IMR-90 (cell line): ENCODE measurements around the gene CYB5RL. TPM values are rescaled to one million over a fixed set of nuclear protein-coding genes. Genes with fewer than 3 reads are reported as not detected.

ENCODE experiments used
- ATAC-seq: fragments of 200-7000 bp; cut with Tn5 transposase; 2 replicates; pipeline ENCODE4 v1.9.1; 2020; ENCODE audit warnings: low read depth, mild to moderate bottlenecking, moderate library complexity
- BruUV-seq: library from RNA; stranded (reverse); fragments of 400-500 nt; replicated peaks from 2 replicates; lab custom pipeline; 2021; lab: Mats Ljungman, UMichigan
- CTCF ChIA-PET: fragments of 300-600 bp; formaldehyde crosslinking; extraction: SDS; loops from one replicate; lab custom pipeline; 2021; ENCODE audit warnings: antibody characterized with exemption; lab: Yijun Ruan, JAX
- POLR2A ChIA-PET: fragments of 300-600 bp; sonication (Branson Sonifier 250); formaldehyde crosslinking; loops from one replicate; lab custom pipeline; 2022; ENCODE audit warnings: antibody characterized with exemption; ENCODE audit not compliant: unreplicated experiment; lab: Charles Lee
- DNase-seq: peaks from one replicate; pipeline ENCODE4 v3.0.0; 2013
- H2AFZ ChIP-seq: replicated peaks from 2 replicates; pipeline ENCODE3; 2013; ENCODE audit warnings: low read length, mild to moderate bottlenecking; ENCODE audit not compliant: poor library complexity
- H2AK5ac ChIP-seq: 2 replicates; pipeline ENCODE4 v1.6.1; 2013; ENCODE audit warnings: low read depth, low read length, inconsistent platforms
- H2AK9ac ChIP-seq: replicated peaks from 2 replicates; pipeline ENCODE3; 2013; ENCODE audit warnings: mild to moderate bottlenecking, low read depth, low read length, moderate library complexity; ENCODE audit not compliant: poor library complexity
- H2BK120ac ChIP-seq: 2 replicates; pipeline ENCODE4 v1.6.1; 2013; ENCODE audit warnings: low read depth, low read length, inconsistent platforms
- H2BK15ac ChIP-seq: 3 replicates; pipeline ENCODE4 v1.6.1; 2013; ENCODE audit warnings: low read depth, low read length, inconsistent platforms
- H2BK20ac ChIP-seq: 2 replicates; pipeline ENCODE4 v1.6.1; 2013; ENCODE audit warnings: low read depth, mild to moderate bottlenecking, inconsistent platforms, low read length, moderate library complexity
- H2BK5ac ChIP-seq: 2 replicates; pipeline ENCODE4 v1.6.1; 2013; ENCODE audit warnings: mild to moderate bottlenecking, low read depth, low read length, inconsistent platforms; ENCODE audit not compliant: poor library complexity, severe bottlenecking
- H3K14ac ChIP-seq: replicated peaks from 2 replicates; pipeline ENCODE4 v1.6.1; 2013; ENCODE audit warnings: low read depth, low read length, inconsistent platforms
- H3K18ac ChIP-seq: 2 replicates; pipeline ENCODE4 v1.6.1; 2013; ENCODE audit warnings: low read depth, low read length, control low read depth
- H3K23ac ChIP-seq: 2 replicates; pipeline ENCODE4 v1.6.1; 2013; ENCODE audit warnings: low read depth, low read length, inconsistent platforms
- H3K27ac ChIP-seq: 2 replicates; pipeline ENCODE4 v1.5.1; 2013; ENCODE audit warnings: mild to moderate bottlenecking, control low read depth, low read length; ENCODE audit not compliant: insufficient read depth
- H3K27me3 ChIP-seq: 2 replicates; pipeline ENCODE4 v1.6.1; 2013; ENCODE audit warnings: low read length; ENCODE audit not compliant: control insufficient read depth, insufficient read depth
- H3K36me3 ChIP-seq: 2 replicates; pipeline ENCODE4 v1.6.1; 2013; ENCODE audit warnings: low read length, mixed read lengths; ENCODE audit not compliant: control insufficient read depth, insufficient read depth
- H3K4ac ChIP-seq: 2 replicates; pipeline ENCODE4 v1.6.1; 2013; ENCODE audit warnings: low read depth, low read length, inconsistent platforms
- H3K4me1 ChIP-seq: 2 replicates; pipeline ENCODE4 v1.6.1; 2013; ENCODE audit warnings: low read length, mixed read lengths; ENCODE audit not compliant: control insufficient read depth, insufficient read depth
- H3K4me2 ChIP-seq: 2 replicates; pipeline ENCODE4 v1.6.1; 2013; ENCODE audit warnings: low read depth, mild to moderate bottlenecking, control low read depth, low read length, moderate library complexity
- H3K4me3 ChIP-seq: 2 replicates; pipeline ENCODE4 v1.5.1; 2013; ENCODE audit warnings: low read depth, mild to moderate bottlenecking, control low read depth, low read length, moderate library complexity; ENCODE audit not compliant: insufficient read depth
- H3K56ac ChIP-seq: 2 replicates; pipeline ENCODE4 v1.6.1; 2013; ENCODE audit warnings: low read length, inconsistent platforms; ENCODE audit not compliant: insufficient read depth; ENCODE audit errors: extremely low read depth
- H3K79me1 ChIP-seq, 2 experiments: 2 replicates each; pipeline ENCODE4 v1.6.1; 2013; ENCODE audit warnings: low read length in 2 of 2, inconsistent platforms in 1 of 2, low read depth in 1 of 2
- H3K9ac ChIP-seq: 2 replicates; pipeline ENCODE4 v1.6.1; 2013; ENCODE audit warnings: low read depth, low read length, control low read depth
- H3K9me1 ChIP-seq: 2 replicates; pipeline ENCODE4 v1.6.1; 2013; ENCODE audit warnings: low read length, inconsistent platforms; ENCODE audit not compliant: insufficient read depth
- H3K9me3 ChIP-seq: 2 replicates; pipeline ENCODE4 v1.6.1; 2013; ENCODE audit warnings: low read length; ENCODE audit not compliant: control insufficient read depth, insufficient read depth
- H4K20me1 ChIP-seq: 2 replicates; pipeline ENCODE4 v1.6.1; 2013; ENCODE audit warnings: low read length, inconsistent platforms; ENCODE audit not compliant: insufficient read depth
- H4K5ac ChIP-seq: 2 replicates; pipeline ENCODE4 v1.6.1; 2013; ENCODE audit warnings: mild to moderate bottlenecking, low read depth, low read length, control low read depth
- H4K8ac ChIP-seq, 2 experiments: 2 replicates each; pipeline ENCODE4 v1.6.1; 2013; ENCODE audit warnings: low read depth in 2 of 2, low read length in 2 of 2, control low read depth in 1 of 2, inconsistent platforms in 1 of 2
- H4K91ac ChIP-seq: 2 replicates; pipeline ENCODE4 v1.6.1; 2013; ENCODE audit warnings: low read depth, low read length, inconsistent platforms; ENCODE audit not compliant: insufficient read depth
- CHD1 ChIP-seq: IDR thresholded peaks from 2 replicates; pipeline ENCODE4 v1.6.1; 2012; ENCODE audit warnings: low read depth, low read length, improper control_type of control experiment
- FOS ChIP-seq: fragments of 150-350 bp; IDR thresholded peaks from 2 replicates; pipeline ENCODE4 v1.6.1; 2016; ENCODE audit warnings: low read depth, low read length
- SMC3 ChIP-seq: fragments of 150-350 bp; IDR thresholded peaks from 2 replicates; pipeline ENCODE4 v1.6.1; 2016; ENCODE audit warnings: low read depth, mild to moderate bottlenecking, antibody characterized with exemption, low read length, moderate library complexity
- WGBS, 2 experiments: methylation state at CpG; one replicate each; pipeline versions ENCODE4 v1.1.5 to v1.1.7; 2013; ENCODE audit warnings: missing lambda C conversion rate in 2 of 2; ENCODE audit not compliant: insufficient read length in 1 of 2; ENCODE audit errors: extremely low coverage in 2 of 2; 5-methylcytosine and 5-hydroxymethylcytosine counted together
- dilution Hi-C: fragments of 300-500 bp; cut with HindIII; formaldehyde crosslinking; loops from one replicate; pipeline ENCODE4 v1.14.3; 2018; ENCODE audit warnings: low sequenced_read_pairs; ENCODE audit not compliant: unreplicated experiment
- in situ Hi-C: fragments of 300-500 bp; cut with MboI; formaldehyde crosslinking; loops from 3 replicates; pipeline ENCODE4 v1.14.3; 2019; ENCODE audit warnings: low sequenced_read_pairs, inconsistent platforms, mixed read lengths
- intact Hi-C: fragments of 100-400 bp; cut with micrococcal nuclease; formaldehyde crosslinking; loops from 2 replicates; pipeline ENCODE4 v1.10.0; 2022
- polyA plus RNA-seq, 3 experiments: library from polyadenylated mRNA; depleted of rRNA; stranded (reverse); fragments of >200 nt; gene quantifications; 2 replicates each; pipeline ENCODE4 v1.2.3, GENCODE V29; 2012; ENCODE audit warnings: low replicate concordance in 1 of 3
- total RNA-seq: library from RNA; depleted of rRNA; stranded (reverse); fragments of >200 nt; gene quantifications from 2 replicates; pipeline ENCODE4 v1.2.3, GENCODE V29; 2012

Gene CYB5RL
- total and polyA plus RNA-seq, 2 of the 4 experiments (the other 2 are of a cell fraction): 3.8 to 4.3 TPM

DNA sequence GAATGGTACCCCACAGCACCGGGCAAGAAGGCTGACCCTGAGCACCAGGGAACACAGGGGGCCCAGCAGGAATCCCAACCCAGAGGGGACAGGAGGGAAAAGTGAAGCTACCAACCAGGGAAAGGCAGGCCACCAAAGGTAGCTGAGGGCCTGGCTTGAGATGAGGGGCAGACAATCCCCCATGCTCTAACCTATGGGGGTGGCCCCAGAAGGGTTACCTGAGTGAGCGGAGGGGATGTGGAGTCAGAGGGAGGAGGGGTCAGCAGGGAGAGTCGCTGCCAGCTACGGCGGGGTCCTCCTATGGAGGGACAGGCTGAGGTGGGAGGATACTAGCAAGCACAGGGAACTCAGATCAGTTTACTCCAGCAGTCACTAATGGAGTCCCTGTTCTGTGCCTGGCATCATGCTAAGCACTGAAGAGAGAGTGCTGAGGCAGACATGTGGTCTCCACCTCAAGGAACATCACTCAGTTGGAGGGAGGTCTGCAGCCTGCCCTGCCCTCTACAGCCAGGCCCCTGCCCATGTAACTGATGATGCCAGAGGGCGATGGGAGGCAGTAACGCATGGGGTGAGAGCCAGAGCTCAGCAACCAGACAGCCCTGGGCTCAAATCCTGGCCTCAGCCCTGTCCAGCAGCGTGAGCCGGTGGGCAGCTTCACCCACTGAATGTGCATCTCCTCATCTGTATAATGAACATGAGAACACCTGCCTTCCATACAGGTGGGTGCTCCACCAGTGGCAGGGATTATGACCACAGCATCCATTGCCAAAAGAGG lies 21.3 kb downstream of the CYB5RL start:
- POLR2A ChIA-PET: no interaction called here
- H3K9ac ChIP-seq: no peak overlapping the region
- DNase-seq (no peak), ATAC-seq (no peak)
- no peak overlapping the region for H4K91ac ChIP-seq
- intact Hi-C loops: no loop called here
- no peak overlapping the region for H3K4ac ChIP-seq
- no peak overlapping the region for H2AFZ ChIP-seq
- no peak overlapping the region for H3K14ac ChIP-seq
- no peak overlapping the region for H2AK9ac ChIP-seq
- no peaks in the 10 kb centered on the region for H4K20me1 ChIP-seq
- no peak overlapping the region for H3K4me3 ChIP-seq
- H4K8ac ChIP-seq: no peak overlapping the region
- TF ChIP-seq CHD1 (no peak), SMC3 (no peak), FOS (no peak)
- H3K56ac ChIP-seq: no peak overlapping the region
- no peak overlapping the region for H3K23ac ChIP-seq
- H3K79me1 ChIP-seq: no peaks in the 10 kb centered on the region
- no peak overlapping the region for H2BK15ac ChIP-seq
- H2AK5ac ChIP-seq: no peak overlapping the region
- no peaks in the 10 kb centered on the region for H3K9me3 ChIP-seq
- H3K18ac ChIP-seq: no peak overlapping the region
- no TSS peak for BruUV-seq
- dilution Hi-C loops: no loop called here
- H4K5ac ChIP-seq: no peak overlapping the region
- peaks cover 2% of the 10 kb centered on the region; the same call in 1 of the 2 replicates for H3K36me3 ChIP-seq
- H3K4me2 ChIP-seq: no peak overlapping the region
- no peaks in the 10 kb centered on the region for H3K4me1 ChIP-seq
- CTCF ChIA-PET: interaction anchor here (0.6 kb wide), 1 partner anchor 363 kb away, joined by 3 read pairs; no protein-coding TSS in a partner anchor
- H3K27me3 ChIP-seq: no peaks in the 10 kb centered on the region
- in situ Hi-C loops: no loop called here
- H3K9me1 ChIP-seq: no peaks in the 10 kb centered on the region
- WGBS, 2 experiments: 87% methylated on average over 3 of the region's 9 CpGs; no CpG with 5 or more reads in 1 of the 2 experiments
- H2BK5ac ChIP-seq: no peak overlapping the region
- no peak overlapping the region for H3K27ac ChIP-seq
- H2BK20ac ChIP-seq: no peak overlapping the region
- H2BK120ac ChIP-seq: no peak overlapping the region
